T-helper 9 cell (primary cell): Measurements from ENCODE around the gene OSBPL9.
"Not testable (repeated sequence)": the region's sequence is repeated elsewhere in the genome, so short reads cannot be mapped to it uniquely, and the experiment has no call there.

Source experiments
- DNase-seq: peaks from one replicate; pipeline ENCODE4 v3.0.0-alpha.2; 2020

The OSBPL9 gene

GRCh38 chr1:51716746-51717145 is 99.9 kb downstream of the OSBPL9 start:
- no peak for DNase-seq

- no peak for DNase-seq
Measured at GRCh38 chr1:51717842-51718241, 101.0 kb downstream of the OSBPL9 start.

GRCh38 chr1:51719146-51719545 is 102.3 kb downstream of the OSBPL9 start:
- DNase-seq = no peak

- DNase-seq = no peak
Measured at GRCh38 chr1:51724797-51725196, 107.9 kb downstream of the OSBPL9 start.

GRCh38 chr1:51726051-51726450 is 109.2 kb downstream of the OSBPL9 start:
- no peak for DNase-seq

GRCh38 chr1:51726544-51727225 is 109.8 kb downstream of the OSBPL9 start:
- DNase-seq = no peak

GRCh38 chr1:51727366-51727765 is 110.5 kb downstream of the OSBPL9 start:
- DNase-seq = no peak

- no peak for DNase-seq
Measured at GRCh38 chr1:51728611-51729155, 111.8 kb downstream of the OSBPL9 start.

GRCh38 chr1:51729156-51729823 is 112.4 kb downstream of the OSBPL9 start:
- peak; percentile 88 for DNase-seq

GRCh38 chr1:51729824-51730301 is 113.0 kb downstream of the OSBPL9 start:
- no peak for DNase-seq

- DNase-seq = no peak
Measured at GRCh38 chr1:51731998-51732397, 115.1 kb downstream of the OSBPL9 start.

GRCh38 chr1:51732701-51733425 is 116.0 kb downstream of the OSBPL9 start:
- DNase-seq = no peak

- DNase-seq = not testable (repeated sequence)
Measured at GRCh38 chr1:51733426-51733774, 116.5 kb downstream of the OSBPL9 start.

- DNase-seq = no peak
Measured at GRCh38 chr1:51733793-51734522, 117.1 kb downstream of the OSBPL9 start.

- DNase-seq = no peak
Measured at GRCh38 chr1:51734896-51735745, 118.2 kb downstream of the OSBPL9 start.

GRCh38 chr1:51735746-51736254 is 118.9 kb downstream of the OSBPL9 start:
- DNase-seq = no peak

- DNase-seq = no peak
Measured at GRCh38 chr1:51736702-51737101, 119.8 kb downstream of the OSBPL9 start.

- no peak for DNase-seq
Measured at GRCh38 chr1:51738681-51739080, 121.8 kb downstream of the OSBPL9 start.

GRCh38 chr1:51740652-51741051 is 123.8 kb downstream of the OSBPL9 start:
- no peak for DNase-seq

- DNase-seq = no peak
Measured at GRCh38 chr1:51741121-51741681, 124.3 kb downstream of the OSBPL9 start.
